GM19397 (cell line): ENCODE measurements around the gene QRFP.

ENCODE experiments used
- ATAC-seq: cut with Tn5 transposase; IDR thresholded peaks from one replicate; pipeline ENCODE4 v1.9.1; 2021; ENCODE audit warnings: mild to moderate bottlenecking, moderate library complexity; ENCODE audit not compliant: unreplicated experiment

The QRFP gene

DNA sequence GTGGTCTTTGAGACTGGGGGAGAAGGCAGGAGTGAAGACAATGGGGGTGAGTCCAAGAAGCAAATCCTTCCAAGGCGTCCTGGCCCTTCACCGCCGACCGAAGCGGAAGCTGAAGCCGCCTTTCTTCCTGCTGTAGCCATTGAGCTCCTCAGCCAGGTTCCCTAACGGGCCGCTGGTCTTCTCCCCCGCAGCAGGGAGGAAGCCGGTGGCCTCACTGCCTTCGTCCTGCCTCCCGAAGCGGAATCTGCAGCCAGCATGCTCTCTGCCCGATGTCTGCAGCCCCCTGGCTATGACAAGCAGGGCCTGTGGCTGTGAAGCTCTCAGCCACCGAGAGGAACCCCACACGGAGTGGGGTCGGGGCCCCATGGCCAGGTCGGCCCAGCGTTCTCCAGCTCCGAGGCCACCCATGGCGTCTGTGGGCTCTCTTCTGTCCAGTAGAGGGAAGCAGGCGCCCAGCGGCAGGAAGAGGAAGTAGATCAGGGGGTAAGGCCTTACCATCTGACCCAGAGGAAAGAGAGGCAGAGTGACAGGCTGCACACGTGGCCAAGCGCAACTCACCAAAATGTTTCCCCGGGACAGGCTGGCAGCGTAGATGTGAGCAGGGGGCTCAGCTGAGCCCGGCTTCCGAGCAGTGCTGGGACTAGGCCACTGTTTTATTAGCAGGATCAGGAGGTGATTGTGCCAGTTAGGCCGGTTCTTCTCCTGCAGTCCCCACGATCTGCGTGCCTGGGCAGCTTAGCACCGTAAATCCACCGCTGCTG lies 3.1 kb downstream of the QRFP start:
- no peak for ATAC-seq

DNA sequence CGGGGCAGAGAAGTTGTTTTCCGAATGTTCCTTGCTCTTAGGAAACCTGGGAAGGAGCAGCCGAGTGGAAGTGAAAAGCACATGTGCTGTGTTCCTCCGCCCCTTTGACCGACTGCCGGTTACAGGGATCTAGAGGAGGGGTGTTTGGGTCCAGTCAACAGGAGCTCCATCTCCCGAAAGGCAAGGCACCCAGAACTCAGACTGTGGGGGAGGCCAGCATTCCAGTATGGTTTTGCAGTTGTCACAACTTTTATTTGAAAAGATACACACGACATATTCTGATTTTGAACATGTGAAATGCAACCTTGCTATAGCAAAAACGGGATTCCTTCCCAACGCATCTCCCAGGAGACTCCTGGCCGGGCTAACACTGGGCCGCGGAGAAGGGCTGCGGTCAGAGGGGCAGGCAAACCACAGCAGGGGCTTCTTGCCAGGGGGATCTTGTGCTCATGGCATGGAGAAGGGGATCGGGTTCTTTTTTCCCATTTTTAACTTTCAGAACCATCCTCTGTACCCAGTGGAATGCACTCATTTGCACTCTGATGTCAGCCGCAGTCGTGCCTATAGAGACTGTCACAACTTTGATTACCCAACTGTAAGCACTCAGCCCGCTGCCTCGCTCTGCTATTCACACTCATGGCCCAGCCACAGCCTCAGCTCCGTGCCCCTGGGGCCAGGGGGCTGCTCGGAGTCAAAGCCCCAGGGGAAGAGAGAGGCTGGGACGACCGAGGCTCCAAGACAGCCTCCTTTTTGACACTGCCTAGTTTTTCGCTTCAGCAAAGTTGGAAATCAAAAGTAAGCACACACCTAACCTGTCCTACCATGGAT lies 3.9 kb downstream of the QRFP start:
- no peak for ATAC-seq

DNA sequence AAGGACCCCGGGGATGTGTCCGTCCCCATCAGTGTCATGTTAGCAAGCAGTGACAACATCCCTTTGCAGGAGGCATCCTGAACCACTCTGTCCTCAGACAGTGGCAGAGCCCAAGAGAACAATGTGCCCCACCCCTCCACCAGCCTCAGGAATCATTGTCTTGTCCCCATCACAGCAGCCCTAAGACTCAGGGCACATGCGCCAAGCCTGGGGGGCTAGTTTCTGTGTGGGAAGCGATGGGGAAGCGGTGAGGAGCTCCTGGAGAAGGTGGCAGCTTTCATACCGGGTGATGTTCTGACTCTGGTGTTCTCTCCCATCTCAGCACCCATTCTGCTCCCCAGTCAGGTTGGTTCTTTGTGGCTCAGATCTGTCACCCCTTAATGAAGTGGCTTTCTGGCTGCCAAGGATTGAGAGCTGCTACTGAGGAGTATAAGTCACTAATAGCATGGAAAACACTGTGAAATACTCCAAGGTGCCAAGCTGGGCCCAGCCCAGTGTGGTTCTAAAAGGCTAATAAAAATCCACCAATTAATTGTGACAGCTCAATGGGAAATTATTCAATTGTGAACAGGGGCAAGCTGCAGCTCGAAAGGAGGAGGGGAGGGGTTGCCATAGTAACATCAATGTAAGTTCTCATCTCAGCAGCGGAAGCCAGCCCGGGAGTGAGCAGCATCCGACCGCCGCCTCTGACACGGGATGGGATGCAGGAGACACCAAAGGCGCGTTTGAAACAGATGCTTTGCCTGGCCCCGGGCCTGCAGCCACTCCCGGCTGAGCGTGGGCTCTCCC lies 4.7 kb downstream of the QRFP start:
- ATAC-seq: no peak

- ATAC-seq: no peak
Observed at GRCh38 chr9:130890870-130891687, 5.5 kb downstream of the QRFP start.

DNA sequence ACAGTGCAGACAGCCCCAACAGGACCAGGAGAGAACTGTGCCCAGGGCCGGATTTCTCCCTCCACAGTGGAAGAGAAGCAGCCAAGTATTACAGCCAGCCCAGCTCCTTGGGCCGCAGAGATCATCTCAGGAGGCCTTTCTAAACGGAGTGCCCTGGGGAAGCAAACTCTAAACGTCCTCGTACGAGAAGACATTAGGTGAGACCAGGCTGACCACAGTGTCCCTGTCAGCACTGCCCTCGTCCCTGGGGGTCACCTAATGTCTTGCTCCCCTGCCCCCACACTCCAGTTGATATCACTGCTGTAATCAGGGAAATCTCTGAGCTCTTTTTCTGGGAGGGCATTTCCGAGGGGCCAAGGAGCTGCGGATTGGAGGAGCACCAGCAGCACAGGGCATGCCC lies 6.5 kb downstream of the QRFP start:
- ATAC-seq: no peak

DNA sequence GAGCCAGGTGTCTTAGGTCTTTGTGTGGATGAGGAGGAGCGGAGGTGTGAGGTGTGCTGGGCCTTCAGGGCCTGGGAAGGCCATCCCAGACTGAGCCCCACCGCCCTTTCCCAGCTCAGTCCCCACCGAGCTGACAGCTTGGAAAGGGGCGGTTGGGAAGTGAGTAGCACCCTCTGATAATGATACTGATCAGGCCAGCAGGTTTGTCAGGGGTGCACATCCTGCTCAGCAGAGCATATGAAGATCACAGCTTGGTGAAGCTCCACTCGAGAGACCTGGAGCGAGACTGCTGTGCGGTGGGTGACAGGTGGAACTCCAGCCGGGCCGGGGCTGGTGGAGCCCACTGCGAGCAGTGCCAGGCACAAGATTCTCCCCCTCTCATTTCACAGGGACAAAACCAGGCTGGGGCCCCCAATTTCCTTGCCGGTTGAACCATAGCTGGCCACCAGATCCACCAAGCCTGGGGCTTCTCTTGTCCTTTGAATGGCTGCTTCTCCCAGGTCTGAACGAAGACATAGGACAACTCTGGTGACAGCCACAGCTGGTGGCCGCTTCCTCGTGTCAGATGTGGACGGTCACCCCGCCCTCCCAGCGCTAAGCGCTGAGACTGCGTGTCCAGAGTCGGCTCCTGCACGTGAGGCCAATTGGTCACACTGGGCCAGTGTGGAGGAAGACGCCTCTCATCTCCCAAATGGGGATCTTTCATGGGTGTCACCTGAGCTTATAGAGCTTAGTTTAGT lies 8.3 kb downstream of the QRFP start:
- no peak for ATAC-seq

DNA sequence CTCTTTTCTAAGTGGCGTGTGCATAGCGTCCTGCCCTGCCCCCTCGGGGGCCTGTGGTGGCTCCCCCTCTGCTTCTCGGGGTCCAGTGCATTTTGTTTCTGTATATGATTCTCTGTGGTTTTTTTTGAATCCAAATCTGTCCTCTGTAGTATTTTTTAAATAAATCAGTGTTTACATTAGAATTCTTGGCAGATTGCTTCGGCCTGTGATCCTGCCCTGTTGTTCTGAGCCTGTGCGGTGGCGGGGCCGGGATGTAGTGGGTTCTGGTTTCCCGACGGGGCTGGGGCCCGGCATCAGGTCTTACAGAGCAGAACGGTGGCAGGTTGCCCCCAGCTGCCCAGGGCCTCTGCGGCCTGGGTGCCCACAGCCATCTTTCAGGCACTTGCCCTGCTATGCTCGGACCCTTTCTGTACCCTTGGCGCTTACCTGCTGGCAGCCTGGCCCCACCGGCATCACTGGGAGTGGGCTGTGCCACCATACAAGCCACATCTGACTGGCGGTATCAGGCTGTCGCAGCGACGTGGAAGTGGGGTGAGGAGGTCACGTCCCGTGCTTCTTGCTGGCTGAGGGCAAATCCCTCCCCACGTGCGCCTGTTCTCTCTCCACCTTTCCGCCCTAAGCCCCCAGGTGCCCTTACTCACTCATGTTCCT lies 9.0 kb downstream of the QRFP start:
- no peak for ATAC-seq

- no peak for ATAC-seq
Observed at GRCh38 chr9:130886981-130887380, 9.6 kb downstream of the QRFP start.

DNA sequence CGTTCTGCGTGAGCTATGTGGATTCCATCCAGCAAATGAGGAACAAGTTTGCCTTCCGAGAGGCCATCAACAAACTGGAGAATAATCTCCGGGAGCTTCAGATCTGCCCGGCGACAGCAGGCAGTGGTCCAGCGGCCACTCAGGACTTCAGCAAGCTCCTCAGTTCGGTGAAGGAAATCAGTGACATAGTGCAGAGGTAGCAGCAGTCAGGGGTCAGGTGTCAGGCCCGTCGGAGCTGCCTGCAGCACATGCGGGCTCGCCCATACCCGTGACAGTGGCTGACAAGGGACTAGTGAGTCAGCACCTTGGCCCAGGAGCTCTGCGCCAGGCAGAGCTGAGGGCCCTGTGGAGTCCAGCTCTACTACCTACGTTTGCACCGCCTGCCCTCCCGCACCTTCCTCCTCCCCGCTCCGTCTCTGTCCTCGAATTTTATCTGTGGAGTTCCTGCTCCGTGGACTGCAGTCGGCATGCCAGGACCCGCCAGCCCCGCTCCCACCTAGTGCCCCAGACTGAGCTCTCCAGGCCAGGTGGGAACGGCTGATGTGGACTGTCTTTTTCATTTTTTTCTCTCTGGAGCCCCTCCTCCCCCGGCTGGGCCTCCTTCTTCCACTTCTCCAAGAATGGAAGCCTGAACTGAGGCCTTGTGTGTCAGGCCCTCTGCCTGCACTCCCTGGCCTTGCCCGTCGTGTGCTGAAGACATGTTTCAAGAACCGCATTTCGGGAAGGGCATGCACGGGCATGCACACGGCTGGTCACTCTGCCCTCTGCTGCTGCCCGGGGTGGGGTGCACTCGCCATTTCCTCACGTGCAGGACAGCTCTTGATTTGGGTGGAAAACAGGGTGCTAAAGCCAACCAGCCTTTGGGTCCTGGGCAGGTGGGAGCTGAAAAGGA lies 10.9 kb downstream of the QRFP start:
- no peak for ATAC-seq

DNA sequence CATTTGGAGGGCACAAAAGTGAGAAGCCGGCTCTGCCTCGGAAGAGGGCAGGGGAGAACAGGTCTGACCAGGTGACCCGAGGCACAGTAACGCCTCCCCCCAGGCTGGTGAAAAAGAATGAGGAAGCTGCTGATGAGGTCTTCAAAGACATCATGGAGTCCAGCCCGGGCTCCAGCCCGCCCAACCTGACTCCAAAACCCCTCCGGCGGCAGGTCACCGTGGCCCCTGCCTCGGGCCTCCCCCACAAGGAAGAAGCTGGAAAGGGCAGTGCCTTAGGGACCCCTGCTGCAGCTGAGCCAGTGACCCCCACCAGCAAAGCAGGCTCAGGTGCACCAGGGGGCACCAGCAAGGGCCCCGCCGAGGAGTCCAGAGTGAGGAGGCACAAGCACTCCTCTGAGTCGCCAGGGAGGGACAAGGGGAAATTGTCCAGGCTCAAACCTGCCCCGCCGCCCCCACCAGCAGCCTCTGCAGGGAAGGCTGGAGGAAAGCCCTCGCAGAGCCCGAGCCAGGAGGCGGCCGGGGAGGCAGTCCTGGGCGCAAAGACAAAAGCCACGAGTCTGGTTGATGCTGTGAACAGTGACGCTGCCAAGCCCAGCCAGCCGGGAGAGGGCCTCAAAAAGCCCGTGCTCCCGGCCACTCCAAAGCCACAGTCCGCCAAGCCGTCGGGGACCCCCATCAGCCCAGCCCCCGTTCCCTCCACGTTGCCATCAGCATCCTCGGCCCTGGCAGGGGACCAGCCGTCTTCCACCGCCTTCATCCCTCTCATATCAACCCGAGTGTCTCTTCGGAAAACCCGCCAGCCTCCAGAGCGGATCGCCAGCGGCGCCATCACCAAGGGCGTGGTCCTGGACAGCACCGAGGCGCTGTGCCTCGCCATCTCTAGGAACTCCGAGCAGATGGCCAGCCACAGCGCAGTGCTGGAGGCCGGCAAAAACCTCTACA lies 11.8 kb downstream of the QRFP start:
- ATAC-seq: no peak

GRCh38 chr9:130884111-130884531 lies 12.5 kb downstream of the QRFP start:
- ATAC-seq: no peak

- no peak for ATAC-seq
Observed at GRCh38 chr9:130883479-130883878, 13.1 kb downstream of the QRFP start.

DNA sequence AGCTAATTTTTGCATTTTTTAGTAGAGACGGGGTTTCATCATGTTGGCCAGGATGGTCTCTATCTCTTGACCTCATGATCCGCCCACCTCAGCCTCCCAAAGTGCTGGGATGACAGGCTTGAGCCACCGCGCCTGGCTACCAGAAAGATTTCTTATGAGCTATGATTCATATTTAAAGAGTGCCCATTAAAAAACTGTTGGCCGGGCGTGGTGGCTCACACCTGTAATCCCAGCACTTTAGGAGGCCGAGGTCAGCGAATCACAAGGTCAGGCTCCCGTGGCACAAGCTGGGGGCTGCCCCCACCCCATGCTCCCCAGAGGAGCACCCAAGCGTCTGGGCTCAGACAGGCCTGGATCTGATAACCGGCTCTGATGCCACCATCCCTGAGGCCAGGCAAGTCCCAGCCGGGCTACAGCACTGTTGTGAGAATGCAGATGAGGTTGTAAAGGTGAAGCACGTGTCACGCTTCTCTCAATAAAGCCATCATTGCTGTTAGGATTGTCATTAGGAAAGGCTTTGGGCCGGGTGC lies 13.9 kb downstream of the QRFP start:
- ATAC-seq: no peak

- no peak for ATAC-seq
Observed at GRCh38 chr9:130881516-130881915, 15.1 kb downstream of the QRFP start.

DNA sequence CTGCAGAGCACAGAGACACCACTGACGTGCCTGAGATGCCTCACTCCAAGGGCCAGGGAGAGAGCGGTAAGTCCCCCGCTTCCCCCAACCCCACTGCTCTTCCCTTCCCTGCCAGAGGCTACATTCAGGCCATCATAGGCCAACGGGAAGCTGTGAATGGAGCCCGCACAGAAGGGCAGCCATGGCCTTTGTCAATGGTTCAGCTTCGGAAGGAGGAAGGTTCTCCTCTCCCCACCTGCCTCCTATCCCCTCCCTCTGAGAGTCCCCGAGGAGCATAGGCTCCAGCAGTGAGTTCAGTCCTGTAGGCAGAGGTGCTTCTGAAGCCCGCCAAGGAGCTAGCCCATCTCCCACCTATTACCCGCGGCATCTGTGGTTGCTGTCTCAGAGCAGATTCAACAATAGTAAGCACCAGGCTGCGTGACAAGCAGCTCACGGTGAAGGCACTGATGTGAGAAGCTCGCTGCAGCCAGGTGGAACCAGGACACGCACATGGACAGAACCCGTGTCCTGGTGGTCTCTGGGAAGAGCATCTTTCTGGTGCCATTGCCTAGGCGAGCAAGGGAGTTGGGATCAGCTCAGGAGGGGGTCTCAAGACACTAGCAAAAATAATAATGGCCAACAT lies 15.9 kb downstream of the QRFP start:
- no peak for ATAC-seq

DNA sequence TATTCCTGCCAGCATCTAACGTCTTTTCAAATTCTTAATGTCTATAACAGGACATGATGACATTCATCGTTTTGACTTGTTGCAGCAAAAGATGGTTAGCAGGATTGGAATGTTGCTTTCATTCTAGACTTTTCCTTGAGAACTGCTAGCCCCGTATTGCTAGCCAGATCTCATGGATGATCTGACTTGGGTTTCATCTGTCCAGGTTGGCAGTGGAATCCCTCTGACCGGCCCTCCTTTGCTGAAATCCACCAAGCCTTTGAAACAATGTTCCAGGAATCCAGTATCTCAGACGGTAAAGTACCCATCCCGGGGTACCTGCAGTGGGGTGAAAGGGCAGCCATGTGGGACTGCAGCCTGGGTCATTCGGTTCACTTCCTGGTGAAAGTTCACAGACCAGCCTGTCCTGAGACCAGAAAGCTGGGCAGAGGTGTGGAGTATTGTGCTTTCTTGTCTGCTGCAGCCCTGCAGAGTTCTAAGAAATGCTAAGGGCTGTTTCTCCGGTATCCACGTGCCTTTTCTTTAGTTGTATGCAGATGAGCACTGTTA lies 16.7 kb downstream of the QRFP start:
- no peak for ATAC-seq
